MM.1S (cell line): ENCODE measurements around the gene AHRR.
"Not testable (repeated sequence)": the region's sequence is repeated elsewhere in the genome, so short reads cannot be mapped to it uniquely, and the experiment has no call there.

Source experiments
- DNase-seq: peaks from one replicate; pipeline ENCODE4 v3.0.0-alpha.2; 2015
- H2AFZ ChIP-seq: fragments of 300-600 bp; sonication (generic); 2 replicates; pipeline ENCODE4 v1.6.0; 2016; ENCODE audit warnings: antibody characterized with exemption, low read length
- H3F3A ChIP-seq: fragments of 300-600 bp; sonication (generic); 2 replicates; pipeline ENCODE4 v1.6.1; 2016; ENCODE audit warnings: mild to moderate bottlenecking, antibody characterized with exemption, low read length, moderate library complexity, mixed read lengths; ENCODE audit not compliant: insufficient read depth
- H3K27ac ChIP-seq: fragments of 300-600 bp; sonication (generic); 2 replicates; pipeline ENCODE4 v1.5.1; 2016; ENCODE audit warnings: mild to moderate bottlenecking, low read length
- H3K27me3 ChIP-seq: fragments of 300-600 bp; sonication (generic); replicated peaks from 2 replicates; pipeline ENCODE4 v1.6.0; 2016; ENCODE audit warnings: low read length; ENCODE audit not compliant: insufficient read depth
- H3K36me3 ChIP-seq: fragments of 300-600 bp; sonication (generic); replicated peaks from 2 replicates; pipeline ENCODE4 v1.6.1; 2016; ENCODE audit warnings: mild to moderate bottlenecking, low read length, mixed read lengths; ENCODE audit not compliant: insufficient read depth
- H3K4me1 ChIP-seq: fragments of 300-600 bp; sonication (generic); 2 replicates; pipeline ENCODE4 v1.6.1; 2016; ENCODE audit warnings: low read length, mixed read lengths
- H3K4me2 ChIP-seq: fragments of 300-600 bp; sonication (generic); 2 replicates; pipeline ENCODE4 v1.6.0; 2016; ENCODE audit warnings: low read depth, low read length
- H3K4me3 ChIP-seq: fragments of 300-600 bp; sonication (generic); 2 replicates; pipeline ENCODE4 v1.5.1; 2016; ENCODE audit warnings: low read length, mixed read lengths
- H3K79me2 ChIP-seq: fragments of 300-600 bp; sonication (generic); 2 replicates; pipeline ENCODE4 v1.6.1; 2016; ENCODE audit warnings: mixed run types, low read length, mixed read lengths
- H3K9ac ChIP-seq: fragments of 300-600 bp; sonication (generic); 2 replicates; pipeline ENCODE4 v1.6.1; 2016; ENCODE audit warnings: low read length, mixed read lengths
- H3K9me2 ChIP-seq: fragments of 300-600 bp; sonication (generic); replicated peaks from 2 replicates; pipeline ENCODE4 v1.6.1; 2016; ENCODE audit warnings: mild to moderate bottlenecking, low read length, mixed read lengths; ENCODE audit not compliant: insufficient read depth
- H3K9me3 ChIP-seq: fragments of 300-600 bp; sonication (generic); replicated peaks from 2 replicates; pipeline ENCODE4 v1.6.1; 2016; ENCODE audit warnings: mild to moderate bottlenecking, low read length, mixed read lengths; ENCODE audit not compliant: insufficient read depth
- H4K20me1 ChIP-seq: fragments of 300-600 bp; sonication (generic); 2 replicates; pipeline ENCODE4 v1.6.1; 2016; ENCODE audit warnings: mild to moderate bottlenecking, low read length, moderate library complexity, mixed read lengths; ENCODE audit not compliant: insufficient read depth
- EZH2 ChIP-seq: fragments of 300-600 bp; sonication (generic); optimal IDR thresholded peaks from 2 replicates; pipeline ENCODE3; 2017; ENCODE audit warnings: low read depth, mild to moderate bottlenecking, antibody characterized with exemption, low read length, mixed read lengths
- EZH2phosphoT487 ChIP-seq: fragments of 300-600 bp; sonication (generic); IDR thresholded peaks from 2 replicates; pipeline ENCODE4 v1.6.1; 2018; ENCODE audit warnings: antibody characterized with exemption, low read length
- TF ChIP-seq, protein P1 (sequence below): fragments of 300-600 bp; sonication (generic); IDR thresholded peaks from 2 replicates; pipeline ENCODE4 v1.5.1; 2016; ENCODE audit warnings: antibody characterized with exemption, low read length, mixed read lengths

AHRR gene

DNA sequence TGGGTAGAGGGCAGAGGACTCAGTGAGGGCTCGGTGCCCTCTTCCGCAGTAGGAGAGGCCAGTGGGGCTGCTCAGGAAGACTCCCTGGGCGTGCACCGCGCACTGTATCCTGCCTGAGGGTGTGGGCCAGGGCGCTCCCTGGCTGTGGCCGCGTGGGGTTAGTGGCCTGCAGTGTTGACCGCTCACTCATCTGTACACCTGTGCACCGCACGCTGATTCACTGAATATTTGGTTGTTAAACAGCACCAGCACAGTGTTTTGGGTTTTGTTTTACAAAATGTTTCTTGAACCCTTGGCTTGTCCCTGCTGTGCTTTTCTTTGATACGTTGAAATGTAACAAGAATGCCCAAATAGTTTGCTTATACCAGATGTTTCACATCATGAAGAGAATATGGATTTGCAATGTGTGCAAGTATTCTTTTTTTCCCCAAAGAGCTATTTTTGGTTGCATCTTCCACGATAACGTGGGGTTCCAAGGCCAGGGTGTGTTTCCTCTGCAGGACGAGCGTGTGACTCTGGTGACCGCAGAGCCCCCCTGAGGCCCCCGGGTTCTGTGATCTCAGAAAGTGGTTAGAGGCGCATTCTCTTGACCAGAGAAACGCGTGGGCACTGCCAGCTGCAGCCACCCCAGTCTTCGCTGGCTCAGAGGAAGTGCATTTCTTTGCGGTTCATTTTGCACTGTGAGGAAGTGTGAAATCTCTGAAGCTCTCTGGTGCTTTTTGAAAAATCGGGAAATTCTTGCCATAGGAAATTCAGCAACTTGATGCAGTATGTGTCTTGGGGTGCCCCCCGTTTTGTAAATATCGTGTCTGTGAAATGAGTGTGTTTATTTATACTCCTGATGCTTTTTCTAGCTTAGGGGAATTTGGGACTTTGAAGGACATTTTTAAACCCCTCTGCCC is 46.9 kb downstream of the AHRR start:
- Histone ChIP-seq H3K9me2 (no peaks in the 10 kb centered on the region), H3F3A (no peaks in the 10 kb centered on the region), H3K4me3 (no peak overlapping the region), H3K4me1 (no peaks in the 10 kb centered on the region), H3K79me2 (no peaks in the 10 kb centered on the region), H4K20me1 (no peaks in the 10 kb centered on the region), H3K27me3 (no peaks in the 10 kb centered on the region), H3K4me2 (no peak overlapping the region), H3K36me3 (no peaks in the 10 kb centered on the region), H3K9ac (no peak overlapping the region), H3K27ac (no peak overlapping the region), H3K9me3 (no peaks in the 10 kb centered on the region), H2AFZ (no peak overlapping the region)
- TF ChIP-seq EZH2, result no peak
- no peak for TF ChIP-seq EZH2phosphoT487
- TF ChIP-seq, protein P1, sequence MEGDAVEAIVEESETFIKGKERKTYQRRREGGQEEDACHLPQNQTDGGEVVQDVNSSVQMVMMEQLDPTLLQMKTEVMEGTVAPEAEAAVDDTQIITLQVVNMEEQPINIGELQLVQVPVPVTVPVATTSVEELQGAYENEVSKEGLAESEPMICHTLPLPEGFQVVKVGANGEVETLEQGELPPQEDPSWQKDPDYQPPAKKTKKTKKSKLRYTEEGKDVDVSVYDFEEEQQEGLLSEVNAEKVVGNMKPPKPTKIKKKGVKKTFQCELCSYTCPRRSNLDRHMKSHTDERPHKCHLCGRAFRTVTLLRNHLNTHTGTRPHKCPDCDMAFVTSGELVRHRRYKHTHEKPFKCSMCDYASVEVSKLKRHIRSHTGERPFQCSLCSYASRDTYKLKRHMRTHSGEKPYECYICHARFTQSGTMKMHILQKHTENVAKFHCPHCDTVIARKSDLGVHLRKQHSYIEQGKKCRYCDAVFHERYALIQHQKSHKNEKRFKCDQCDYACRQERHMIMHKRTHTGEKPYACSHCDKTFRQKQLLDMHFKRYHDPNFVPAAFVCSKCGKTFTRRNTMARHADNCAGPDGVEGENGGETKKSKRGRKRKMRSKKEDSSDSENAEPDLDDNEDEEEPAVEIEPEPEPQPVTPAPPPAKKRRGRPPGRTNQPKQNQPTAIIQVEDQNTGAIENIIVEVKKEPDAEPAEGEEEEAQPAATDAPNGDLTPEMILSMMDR, result no peak
- DNase-seq, result no peak

DNA sequence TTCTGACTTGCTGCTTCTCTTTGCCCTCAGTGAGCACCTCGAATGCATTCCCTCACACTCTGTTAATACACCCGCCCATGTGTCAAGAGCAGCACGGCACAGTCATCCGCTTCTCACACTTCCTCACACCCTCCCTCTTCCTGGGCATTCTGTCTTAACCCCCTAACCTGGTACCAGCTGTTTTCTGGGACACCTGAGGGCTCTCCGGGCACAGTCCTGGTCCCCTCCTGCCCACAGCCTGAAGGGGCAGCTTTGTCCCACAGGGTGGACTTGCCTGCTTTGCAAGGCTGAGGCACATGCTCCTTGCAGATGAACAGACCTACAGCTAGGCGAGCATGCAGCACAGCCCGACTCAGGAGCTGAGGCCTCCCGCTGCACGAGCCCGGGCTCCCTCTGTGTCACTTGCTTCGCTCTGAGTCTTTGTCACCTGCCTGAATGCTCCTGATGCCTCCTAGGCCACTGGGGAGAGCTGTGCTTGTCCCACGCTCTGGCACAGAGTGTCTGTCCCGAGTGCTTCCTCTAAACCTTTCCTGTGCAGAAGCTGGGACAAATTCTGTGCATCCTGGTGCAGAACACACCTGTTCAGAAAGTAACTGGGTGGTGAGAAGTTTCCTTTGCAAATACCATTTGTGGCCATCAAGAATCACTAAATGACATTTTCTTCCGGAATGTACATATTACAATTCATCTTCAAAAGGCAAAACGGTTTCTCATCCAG is 47.8 kb downstream of the AHRR start:
- Histone ChIP-seq H2AFZ (no peak overlapping the region), H3F3A (no peaks in the 10 kb centered on the region), H3K4me1 (no peaks in the 10 kb centered on the region), H3K79me2 (no peaks in the 10 kb centered on the region), H3K9ac (no peak overlapping the region), H4K20me1 (no peaks in the 10 kb centered on the region), H3K27me3 (peaks cover 2% of the 10 kb centered on the region; the same call in 1 of the 2 replicates), H3K36me3 (no peaks in the 10 kb centered on the region), H3K4me3 (no peak overlapping the region), H3K9me2 (no peaks in the 10 kb centered on the region), H3K4me2 (no peak overlapping the region), H3K9me3 (no peaks in the 10 kb centered on the region), H3K27ac (no peak overlapping the region)
- no peak for DNase-seq
- TF ChIP-seq EZH2phosphoT487, result no peak
- TF ChIP-seq EZH2, result no peak
- TF ChIP-seq, protein P1, result no peak

DNA sequence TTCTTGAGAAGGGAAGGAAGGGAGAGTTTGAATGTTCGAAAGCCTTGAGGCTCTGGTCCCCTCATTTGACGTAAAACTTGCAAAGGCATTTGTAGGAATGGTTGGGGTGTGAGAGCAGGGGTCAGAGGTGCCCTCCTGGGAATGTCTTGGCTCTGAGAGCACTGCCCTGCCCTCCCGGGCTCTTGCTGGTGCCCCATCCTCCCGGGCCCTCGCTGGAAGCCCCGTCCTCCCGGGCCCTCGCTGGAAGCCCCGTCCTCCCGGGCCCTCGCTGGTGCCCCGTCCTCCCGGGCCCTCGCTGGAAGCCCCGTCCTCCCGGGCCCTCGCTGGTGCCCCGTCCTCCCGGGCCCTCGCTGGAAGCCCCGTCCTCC is 48.3 kb downstream of the AHRR start:
- not testable (repeated sequence) for H3K9ac ChIP-seq, H3K27ac ChIP-seq, H3K27me3 ChIP-seq, H3K4me3 ChIP-seq, H3K79me2 ChIP-seq, H3K36me3 ChIP-seq, H2AFZ ChIP-seq, H3K9me2 ChIP-seq, H3K4me2 ChIP-seq, H4K20me1 ChIP-seq, DNase-seq, H3K9me3 ChIP-seq, H3F3A ChIP-seq, H3K4me1 ChIP-seq
